Stomach (tissue), 9 donors: Measurements from ENCODE around the gene SYT15. TPM values are rescaled to one million over a fixed set of nuclear protein-coding genes. Genes with fewer than 3 reads are reported as not detected.
A peak's percentile ranks its signal among the peaks of the same experiment; 100 is the strongest.
"Not testable (repeated sequence)": the region's sequence is repeated elsewhere in the genome, so short reads cannot be mapped to it uniquely, and the experiment has no call there.

ENCODE experiments used
- DNase-seq, 2 donors: peaks; one replicate each; pipeline versions ENCODE4 v3.0.0 to v3.0.0-alpha.2; 2013 to 2019
- H3K27ac ChIP-seq, 5 donors: fragments of 200-600 bp in 4 of 5; sonication (generic) in 4 of 5; one replicate each; pipeline ENCODE4 v1.5.1; 2013 to 2019; ENCODE audit warnings: mild to moderate bottlenecking in 1 of 5, moderate library complexity in 1 of 5
- H3K27me3 ChIP-seq, 3 donors: fragments of 200-600 bp; sonication (generic); one replicate each; pipeline ENCODE4 v1.5.1; 2017 to 2019; ENCODE audit warnings: mixed run types in 1 of 3
- H3K36me3 ChIP-seq, 4 donors: fragments of 200-600 bp; sonication (generic); 1 replicate in 3 of 4; 2 replicates in 1 of 4; pipeline ENCODE4 v1.5.1; 2016 to 2019
- H3K4me1 ChIP-seq, 4 donors: fragments of 200-600 bp; sonication (generic); one replicate each; pipeline ENCODE4 v1.5.1; 2016 to 2019
- H3K4me3 ChIP-seq, 4 donors: fragments of 200-600 bp; sonication (generic) in 3 of 4; one replicate each; pipeline ENCODE4 v1.5.1; 2016 to 2019; ENCODE audit warnings: mild to moderate bottlenecking in 1 of 4
- H3K9me3 ChIP-seq, 4 donors: fragments of 200-600 bp; sonication (generic); one replicate each; pipeline ENCODE4 v1.5.1; 2016 to 2019
- CTCF ChIP-seq, 7 experiments: fragments of 450-650 bp in 4 of 7; fragments of 200-600 bp in 3 of 7; sonication (generic) in 3 of 7; IDR thresholded peaks; one replicate each; pipeline ENCODE4 v1.5.1; 2016 to 2019; ENCODE audit warnings: antibody characterized with exemption in 7 of 7, control low read depth in 2 of 7, mild to moderate bottlenecking in 1 of 7
- EP300 ChIP-seq: sonication (generic); formaldehyde crosslinking; IDR thresholded peaks from one replicate; pipeline ENCODE4 v1.6.1; 2017; ENCODE audit warnings: antibody characterized with exemption
- POLR2A ChIP-seq, 4 donors: fragments of 450-650 bp; IDR thresholded peaks; one replicate each; pipeline ENCODE4 v1.6.1; 2016; ENCODE audit warnings: antibody characterized with exemption in 4 of 4, control low read depth in 2 of 4, mild to moderate bottlenecking in 1 of 4, moderate library complexity in 1 of 4
- POLR2AphosphoS5 ChIP-seq, 3 donors: sonication (generic); formaldehyde crosslinking; IDR thresholded peaks; one replicate each; pipeline ENCODE4 v1.6.1; 2016; ENCODE audit warnings: antibody characterized with exemption in 3 of 3
- WGBS, 5 donors: extraction: QIAGEN DNeasy Blood & Tissue Kit in 3 of 5; methylation state at CpG; one replicate each; pipeline versions ENCODE4 v1.1.5 to v1.1.7; 2013 to 2018; 5-methylcytosine and 5-hydroxymethylcytosine counted together
- intact Hi-C: fragments of 100-400 bp; cut with DNase I; formaldehyde crosslinking; loops from one replicate; pipeline ENCODE4 v1.15.1; 2023; ENCODE audit warnings: low total_unique reads
- polyA plus RNA-seq, 3 donors: library from polyadenylated mRNA; stranded (reverse); fragments of 200-250 nt; gene quantifications; one replicate each; pipeline ENCODE4 v1.2.3, GENCODE V29; 2013
- total RNA-seq, 5 donors: library from RNA; depleted of rRNA; stranded (reverse); fragments of >200 nt; gene quantifications; one replicate each; pipeline versions ENCODE4 v1.1.0 to v1.2.3, GENCODE V29; 2014 to 2016
- donor health status: healthy with polysubstance abuse.
- donor health status: Bipolar disorder and iron deficiency.
- donor health status: healthy.

Gene SYT15
- total and polyA plus RNA-seq, 8 donors = 0.12 to 85.8 (median 0.93) TPM; not detected in 2

GRCh38 chr10:46560381-46560780 is 18.5 kb upstream of the SYT15 start:
- Histone ChIP-seq H3K4me1 (peaks cover 16 to 38% (median 26%) of the 10 kb centered on the region in 4 donors), H3K27ac (no peak overlapping the region), H3K4me3 (no peak overlapping the region), H3K27me3 (peaks cover 4 to 50% (median 27%) of the 10 kb centered on the region in 3 donors), H3K9me3 (no peaks in the 10 kb centered on the region), H3K36me3 (no peaks in the 10 kb centered on the region)
- peak in 1 of 2 donors; percentile 24 for DNase-seq
- TF ChIP-seq EP300 = no peak
- no peak for TF ChIP-seq POLR2A (IDR thresholded peaks at IDR 0.05)
- TF ChIP-seq CTCF (IDR thresholded peaks at IDR 0.05) = no peak
- 72 to 83% (median 80%) methylated on average over 5 of the region's 5 CpGs for WGBS, 5 donors
- intact Hi-C loops = no loop called here

DNA sequence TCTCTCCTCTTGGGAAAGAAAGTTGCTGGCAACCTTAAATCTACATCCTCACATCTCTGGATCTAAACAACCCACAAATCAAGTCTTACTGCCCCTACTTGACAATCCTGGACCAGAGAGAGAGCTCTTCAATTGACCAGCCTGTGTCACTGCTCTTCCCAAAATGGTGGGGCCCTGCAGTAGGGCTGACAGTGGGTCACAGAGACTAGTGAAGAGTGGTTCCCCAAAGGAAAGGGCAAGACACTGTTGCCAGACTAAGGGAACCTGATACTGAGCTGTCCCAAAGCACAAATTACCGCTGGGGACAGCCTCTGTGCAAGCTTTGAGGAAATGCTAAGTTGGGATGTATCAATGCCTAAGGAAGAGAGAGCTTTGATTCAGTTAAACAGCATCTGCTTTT is 18.0 kb upstream of the SYT15 start:
- Histone ChIP-seq H3K27ac (no peak overlapping the region), H3K4me3 (no peak overlapping the region), H3K36me3 (no peaks in the 10 kb centered on the region), H3K27me3 (peaks cover 4 to 44% (median 21%) of the 10 kb centered on the region in 3 donors), H3K9me3 (no peaks in the 10 kb centered on the region), H3K4me1 (peaks cover 10 to 32% (median 20%) of the 10 kb centered on the region in 4 donors)
- WGBS, 5 donors = 59 to 89% (median 72%) methylated on average over 1 of the region's 1 CpG
- DNase-seq = no peak
- intact Hi-C loops = no loop called here
- TF ChIP-seq EP300 (no peak), POLR2A (IDR thresholded peaks at IDR 0.05) (no peak), CTCF (IDR thresholded peaks at IDR 0.05) (no peak), POLR2AphosphoS5 (IDR thresholded peaks at IDR 0.05) (no peak)

GRCh38 chr10:46565591-46566332 is 13.2 kb upstream of the SYT15 start:
- H3K27ac ChIP-seq = not testable (repeated sequence)
- peak in 5 of 7 experiments; percentile 44 to 90 (median 61) for TF ChIP-seq CTCF (IDR thresholded peaks at IDR 0.05)
- 0 to 8% (median 5%) methylated on average over 4 of the region's 6 CpGs for WGBS, 5 donors

DNA sequence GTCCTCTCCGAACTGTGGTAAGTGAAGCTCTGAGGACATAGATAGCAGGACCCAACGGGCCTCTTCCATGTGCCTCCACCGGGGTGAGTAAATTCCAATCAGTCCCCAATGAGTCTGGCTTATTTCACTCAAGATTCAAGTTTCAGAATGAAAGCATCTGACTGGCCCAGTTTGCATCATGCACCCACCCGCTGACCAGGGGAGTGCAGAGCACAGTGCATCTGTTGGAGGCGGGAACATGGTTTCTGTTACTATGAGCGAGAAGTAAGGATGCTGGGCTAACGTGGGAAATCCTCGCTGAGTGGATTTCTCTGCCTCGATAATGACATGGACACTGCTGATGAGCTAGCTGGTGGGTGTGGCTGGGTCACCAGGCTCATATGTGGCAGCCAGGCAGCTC is 11.8 kb upstream of the SYT15 start:
- DNase-seq, intact Hi-C loops, H3K27me3 ChIP-seq, H3K4me1 ChIP-seq, H3K36me3 ChIP-seq, H3K9me3 ChIP-seq, H3K4me3 ChIP-seq, H3K27ac ChIP-seq: not testable (repeated sequence)
- 85 to 100% (median 96%) methylated on average over 3 of the region's 9 CpGs; no CpG with 5 or more reads in 1 of the 5 donors for WGBS, 5 donors

More at GRCh38 chr10:46565591-46566332, 13.2 kb upstream of the SYT15 start:
- H3K27me3 ChIP-seq, H3K4me1 ChIP-seq, H3K36me3 ChIP-seq, H3K9me3 ChIP-seq, intact Hi-C loops, H3K4me3 ChIP-seq: not testable (repeated sequence)
- DNase-seq = peak; percentile 76 to 89

GRCh38 chr10:46570655-46571054 is 8.3 kb upstream of the SYT15 start:
- H3K9me3 ChIP-seq, H3K27me3 ChIP-seq, DNase-seq, H3K36me3 ChIP-seq, intact Hi-C loops, H3K4me3 ChIP-seq, H3K4me1 ChIP-seq, H3K27ac ChIP-seq: not testable (repeated sequence)
- no CpG with 5 or more reads among the region's 2 CpGs for WGBS, 5 donors

GRCh38 chr10:46572765-46573164 is 6.2 kb upstream of the SYT15 start:
- 23 to 34% (median 33%) methylated on average over 3 of the region's 4 CpGs; no CpG with 5 or more reads in 2 of the 5 donors for WGBS, 5 donors

DNA sequence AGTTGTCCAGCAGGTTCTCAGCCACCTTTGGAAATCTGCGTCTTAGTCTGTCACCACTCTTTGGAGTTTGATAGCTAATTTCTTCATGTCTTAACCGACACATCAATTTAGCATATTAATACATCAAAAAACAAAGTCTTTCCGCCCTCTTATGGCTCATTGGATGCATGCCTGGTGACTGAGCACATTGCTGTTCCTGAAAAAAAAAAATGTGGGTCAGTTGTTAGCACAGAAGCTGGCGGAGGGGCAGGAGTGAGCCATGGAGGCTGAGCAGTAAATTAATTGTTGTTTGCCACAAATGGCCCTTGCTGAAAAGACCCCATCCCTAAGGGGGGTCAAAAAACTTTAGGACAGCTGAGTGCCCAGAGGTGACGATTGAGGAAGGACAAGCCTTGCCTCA is 5.6 kb upstream of the SYT15 start:
- H3K27me3 ChIP-seq, H3K9me3 ChIP-seq, intact Hi-C loops, H3K4me1 ChIP-seq, H3K27ac ChIP-seq, DNase-seq, H3K36me3 ChIP-seq, H3K4me3 ChIP-seq: not testable (repeated sequence)
- 38 to 64% (median 46%) methylated on average over 2 to 4 of the region's 5 CpGs for whole genome bisulfite sequencing, 5 donors

More at GRCh38 chr10:46572765-46573164, 6.2 kb upstream of the SYT15 start:
- H3K27ac ChIP-seq, H3K4me3 ChIP-seq, H3K27me3 ChIP-seq, H3K9me3 ChIP-seq, H3K4me1 ChIP-seq, intact Hi-C loops, H3K36me3 ChIP-seq: not testable (repeated sequence)
- DNase-seq = peak in 1 of 2 donors; percentile 43

DNA sequence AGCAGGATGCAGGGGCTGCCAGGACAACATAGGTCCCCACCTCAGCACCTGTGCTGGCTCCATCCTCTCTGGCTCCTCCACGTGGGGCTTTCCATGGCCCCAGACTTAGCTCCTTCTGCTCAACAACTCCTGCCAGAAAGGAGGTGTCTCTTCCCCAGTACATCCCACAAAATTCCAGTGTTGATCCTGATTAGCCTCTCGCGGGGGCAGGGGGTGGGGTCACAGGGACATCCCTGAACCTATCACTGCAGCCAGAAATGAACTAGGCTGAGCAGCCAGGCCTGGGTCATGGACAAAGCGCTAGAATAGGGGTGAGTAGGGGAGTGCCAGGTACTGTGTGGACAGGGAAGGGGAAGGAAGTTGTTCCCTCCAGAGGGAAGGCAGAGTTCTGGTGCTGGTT is 5.0 kb upstream of the SYT15 start:
- WGBS, 5 donors = 42 to 80% (median 64%) methylated on average over 2 to 3 of the region's 4 CpGs
- H3K4me1 ChIP-seq, intact Hi-C loops, H3K36me3 ChIP-seq, H3K4me3 ChIP-seq, DNase-seq, H3K9me3 ChIP-seq, H3K27ac ChIP-seq: not testable (repeated sequence)
- H3K27me3 ChIP-seq = peaks cover 0 to 15% (median 0%) of the 10 kb centered on the region in 3 donors
